ENCODE results near the gene CBX8. TPM values are rescaled to one million over a fixed set of nuclear protein-coding genes. Genes with fewer than 3 reads are reported as not detected.

Gene CBX8
- total and polyA plus RNA-seq, 2 of the 8 experiments (the other 6 are each of a cell fraction or from before 2014, with no cell fraction given): 0.09 to 2.1 TPM

- TF ChIP-seq E2F6 (IDR thresholded peaks at IDR 0.05): peak; percentile 72
- no peak for TF ChIP-seq SP4 (IDR thresholded peaks at IDR 0.05; ENCODE audit: low read length)
- TF ChIP-seq TBP (IDR thresholded peaks at IDR 0.05; ENCODE audit: low read depth, low read length): no peak
- TF ChIP-seq ATF2 (IDR thresholded peaks at IDR 0.05; ENCODE audit: low read length): no peak
- peak; percentile 30; the same call in 1 of the 2 replicates for TF ChIP-seq EGR1 (IDR thresholded peaks at IDR 0.05; ENCODE audit: borderline replicate concordance, low read depth, low read length)
- TF ChIP-seq HDAC2 (IDR thresholded peaks at IDR 0.05; ENCODE audit: borderline replicate concordance in 1 of 2, low read depth in 2 of 2, low read length in 2 of 2): peak in 1 of 2 experiments; percentile 94; a peak in 3 of 4 replicates
- peak; percentile 75 for TF ChIP-seq MAX (IDR thresholded peaks at IDR 0.05)
- no peak for TF ChIP-seq SIX5 (IDR thresholded peaks at IDR 0.05; ENCODE audit: low read depth, low read length)
- 0 out of 2 replicates have a peak, but pooled peaks have one; percentile 5 for TF ChIP-seq POLR2AphosphoS5 (IDR thresholded peaks at IDR 0.05; ENCODE audit: low read depth, low read length)
- peak; percentile 38 to 53 (median 49) for TF ChIP-seq CTCF (IDR thresholded peaks at IDR 0.05; ENCODE audit: control extremely low read depth in 1 of 3, insufficient read depth in 1 of 3, low read depth in 1 of 3, low read length in 3 of 3)
- TF ChIP-seq TAF7 (optimal IDR thresholded peaks at IDR 0.05; ENCODE audit: borderline replicate concordance, low read depth, low read length): peak; percentile 30
- no peak for TF ChIP-seq EP300 (IDR thresholded peaks at IDR 0.05; ENCODE audit: borderline replicate concordance in 1 of 2, low read depth in 2 of 2, low read length in 2 of 2)
Observed at GRCh38 chr17:79777120-79777893, 19.6 kb downstream of the CBX8 start (continued).

All from H1 (cell line).